ENCODE data around the gene PDE9A.

The PDE9A gene

DNA sequence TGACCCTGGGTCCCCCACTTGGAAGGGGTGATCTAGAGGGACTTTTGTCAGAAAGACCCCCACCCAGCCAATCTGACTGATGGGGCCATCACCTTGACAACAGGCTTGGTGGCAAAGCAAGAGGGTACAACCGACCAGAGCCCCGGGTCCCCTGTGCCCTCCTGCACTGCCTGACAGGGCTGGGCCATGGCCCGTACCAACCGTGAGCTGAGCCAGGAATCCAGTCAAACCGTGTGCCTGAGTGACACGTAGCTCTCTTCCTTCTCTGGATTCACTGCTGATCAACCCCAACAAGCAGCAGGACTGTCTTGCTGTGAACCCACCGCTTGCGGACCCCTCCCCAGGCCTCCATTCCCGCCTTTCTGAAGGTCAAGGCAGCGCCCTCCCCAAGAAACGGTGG is 27.0 kb downstream of the PDE9A start:
- peaks cover 38% of the 10 kb centered on the region for H3K4me1 Mint-ChIP-seq
- no peak overlapping the region for H3K27ac Mint-ChIP-seq

DNA sequence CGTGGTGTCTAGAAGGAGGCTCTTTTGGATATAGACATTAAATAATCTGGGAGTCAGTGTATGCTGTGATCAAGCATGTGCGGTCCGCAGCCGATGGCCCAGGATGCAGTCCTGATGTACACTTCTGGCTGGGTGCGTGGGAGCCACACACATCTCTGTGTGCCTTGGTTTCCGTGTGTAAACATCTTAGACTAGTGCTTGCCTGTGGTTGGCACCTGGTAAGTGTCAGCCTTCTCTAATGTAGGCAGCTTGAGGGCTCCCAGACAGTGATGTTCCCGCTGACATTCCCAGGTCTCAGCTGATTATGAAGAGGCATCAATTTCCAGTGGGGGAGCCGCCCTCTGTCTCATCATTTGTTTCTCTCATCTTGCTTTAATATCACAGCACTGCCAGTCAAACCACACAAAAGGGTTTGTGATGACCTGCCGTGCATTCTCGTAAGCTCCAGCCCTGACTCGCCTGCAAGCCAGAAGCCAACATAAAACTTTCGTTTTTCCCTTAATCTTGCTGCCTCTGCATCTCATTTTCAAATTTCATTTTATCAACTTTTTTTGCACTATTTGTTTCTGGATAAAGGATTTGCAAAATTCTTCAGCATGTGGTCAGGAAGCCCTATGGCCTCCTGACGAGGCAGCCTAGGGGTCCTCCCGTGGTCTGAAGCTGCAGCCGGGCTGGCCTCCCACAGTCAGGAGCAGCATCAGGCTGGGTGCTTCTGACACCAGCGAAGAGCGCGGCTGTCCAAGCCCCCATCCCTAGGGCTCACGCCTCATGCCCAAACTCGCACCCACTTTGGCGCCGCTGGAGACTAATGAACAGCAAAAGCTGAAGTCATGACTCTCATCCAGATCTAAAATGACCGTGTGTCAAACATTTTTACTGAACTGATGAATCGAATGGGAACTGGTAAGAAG is 28.1 kb downstream of the PDE9A start:
- TF ChIP-seq, protein P1, sequence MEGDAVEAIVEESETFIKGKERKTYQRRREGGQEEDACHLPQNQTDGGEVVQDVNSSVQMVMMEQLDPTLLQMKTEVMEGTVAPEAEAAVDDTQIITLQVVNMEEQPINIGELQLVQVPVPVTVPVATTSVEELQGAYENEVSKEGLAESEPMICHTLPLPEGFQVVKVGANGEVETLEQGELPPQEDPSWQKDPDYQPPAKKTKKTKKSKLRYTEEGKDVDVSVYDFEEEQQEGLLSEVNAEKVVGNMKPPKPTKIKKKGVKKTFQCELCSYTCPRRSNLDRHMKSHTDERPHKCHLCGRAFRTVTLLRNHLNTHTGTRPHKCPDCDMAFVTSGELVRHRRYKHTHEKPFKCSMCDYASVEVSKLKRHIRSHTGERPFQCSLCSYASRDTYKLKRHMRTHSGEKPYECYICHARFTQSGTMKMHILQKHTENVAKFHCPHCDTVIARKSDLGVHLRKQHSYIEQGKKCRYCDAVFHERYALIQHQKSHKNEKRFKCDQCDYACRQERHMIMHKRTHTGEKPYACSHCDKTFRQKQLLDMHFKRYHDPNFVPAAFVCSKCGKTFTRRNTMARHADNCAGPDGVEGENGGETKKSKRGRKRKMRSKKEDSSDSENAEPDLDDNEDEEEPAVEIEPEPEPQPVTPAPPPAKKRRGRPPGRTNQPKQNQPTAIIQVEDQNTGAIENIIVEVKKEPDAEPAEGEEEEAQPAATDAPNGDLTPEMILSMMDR (IDR thresholded peaks at IDR 0.05) = no peak
- Mint-ChIP-seq H3K36me3 (ENCODE audit: low read depth) (peaks cover 47% of the 10 kb centered on the region), H3K27me3 (ENCODE audit: low read depth, poor library complexity) (no peaks in the 10 kb centered on the region), H3K4me3 (no peak overlapping the region), H3K4me1 (peaks cover 38% of the 10 kb centered on the region), H3K27ac (peak overlapping the region; percentile 60), H3K9me3 (no peaks in the 10 kb centered on the region)
- DNase-seq = no peak

More for the DNA sequence above, 27.0 kb downstream of the PDE9A start:
- DNase-seq = no peak
- Mint-ChIP-seq H3K4me3 (no peak overlapping the region), H3K36me3 (ENCODE audit: low read depth) (peaks cover 51% of the 10 kb centered on the region), H3K9me3 (no peaks in the 10 kb centered on the region), H3K27me3 (ENCODE audit: low read depth, poor library complexity) (no peaks in the 10 kb centered on the region)
- TF ChIP-seq, protein P1 (IDR thresholded peaks at IDR 0.05) = no peak

- no peak overlapping the region for H3K4me3 Mint-ChIP-seq
These were observed 29.3 kb downstream of the PDE9A start for GRCh38 chr21:42682661-42683210.

DNA sequence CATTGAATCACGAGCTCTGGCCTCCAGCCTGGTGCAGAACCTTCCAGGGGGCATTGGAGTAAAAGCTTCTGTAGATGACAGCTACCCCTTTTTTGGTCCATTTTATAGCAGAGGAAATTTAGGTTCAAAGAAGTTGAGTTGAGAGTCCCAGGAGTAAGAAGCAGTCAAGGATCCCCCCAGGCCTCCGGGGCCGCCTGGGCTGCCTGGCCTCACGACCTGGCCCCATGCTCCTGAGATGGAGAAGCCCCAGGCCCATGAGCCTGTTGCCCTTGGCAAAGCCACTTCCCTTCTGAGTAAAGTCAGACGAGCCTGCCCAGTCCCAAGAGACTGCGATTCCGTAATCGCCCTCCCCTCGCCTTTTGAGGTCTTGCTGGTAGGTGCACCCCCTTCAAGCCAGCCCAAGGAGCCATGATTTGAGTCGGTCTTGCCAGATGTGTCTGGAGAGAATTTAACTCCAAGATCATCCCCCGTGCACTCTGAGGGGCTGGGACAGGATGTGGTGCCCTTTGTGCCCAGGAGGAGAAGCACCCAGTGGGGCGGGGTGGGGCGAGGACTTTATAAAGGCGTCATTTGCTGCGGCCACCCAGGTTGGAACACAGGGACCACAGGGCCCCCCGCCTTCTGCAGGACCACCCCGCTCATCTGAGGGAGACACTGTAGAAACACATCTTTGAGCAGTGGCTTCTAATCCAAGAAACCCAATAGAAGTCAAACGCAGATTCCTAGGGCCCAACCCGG is 30.1 kb downstream of the PDE9A start:
- Mint-ChIP-seq H3K27me3 (ENCODE audit: low read depth, poor library complexity) (no peaks in the 10 kb centered on the region), H3K4me1 (peaks cover 29% of the 10 kb centered on the region), H3K27ac (no peak overlapping the region), H3K36me3 (ENCODE audit: low read depth) (peaks cover 57% of the 10 kb centered on the region), H3K4me3 (no peak overlapping the region), H3K9me3 (no peaks in the 10 kb centered on the region)
- TF ChIP-seq, protein P1 (IDR thresholded peaks at IDR 0.05) = no peak
- DNase-seq = no peak

More at GRCh38 chr21:42682661-42683210, 29.3 kb downstream of the PDE9A start:
- Mint-ChIP-seq H3K36me3 (ENCODE audit: low read depth) (peaks cover 56% of the 10 kb centered on the region), H3K27me3 (ENCODE audit: low read depth, poor library complexity) (no peaks in the 10 kb centered on the region), H3K27ac (peak overlapping the region; percentile 86), H3K4me1 (peaks cover 37% of the 10 kb centered on the region), H3K9me3 (no peaks in the 10 kb centered on the region)
- DNase-seq = no peak
- TF ChIP-seq, protein P1 (IDR thresholded peaks at IDR 0.05) = no peak

DNA sequence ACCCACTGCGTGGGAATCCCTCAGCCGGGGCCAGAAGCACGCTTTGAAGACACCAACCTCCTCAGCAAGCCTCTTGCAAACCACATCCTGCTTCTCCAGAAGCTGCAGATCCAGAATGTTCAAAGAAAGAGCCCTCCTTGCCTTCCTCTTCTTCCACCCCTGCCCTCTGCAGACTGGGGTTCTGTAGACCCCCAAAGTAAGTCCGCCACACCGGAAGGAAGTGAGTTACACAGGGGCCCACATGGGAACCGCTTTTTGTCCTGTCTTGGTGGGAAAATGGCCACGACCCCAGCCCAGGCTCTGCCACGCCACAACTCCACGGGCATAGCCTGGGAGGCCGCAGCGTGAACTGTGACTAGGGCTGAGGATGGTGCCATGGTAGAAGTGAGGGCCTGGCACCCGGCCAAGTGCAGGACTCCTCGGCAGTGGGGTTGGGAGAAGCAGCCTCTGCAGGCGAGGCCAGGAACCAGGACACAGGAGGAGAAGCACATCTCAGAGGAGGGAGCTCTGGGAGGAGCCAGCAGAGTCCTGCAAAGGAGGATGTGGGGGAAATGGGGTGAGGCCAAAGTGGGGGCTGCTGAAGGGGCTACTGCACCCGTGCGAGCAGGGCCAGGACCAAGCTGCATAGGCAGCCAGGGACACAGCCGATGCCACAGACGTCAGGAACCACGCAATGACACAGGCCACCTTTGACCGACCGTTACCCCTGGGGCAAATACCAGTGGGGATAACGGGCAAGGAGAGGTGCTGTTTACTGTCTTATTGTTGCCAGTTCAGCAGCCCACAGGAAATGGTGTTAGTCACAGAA is 30.9 kb downstream of the PDE9A start:
- Mint-ChIP-seq H3K4me3 (no peak overlapping the region), H3K4me1 (peaks cover 26% of the 10 kb centered on the region), H3K9me3 (no peaks in the 10 kb centered on the region), H3K36me3 (ENCODE audit: low read depth) (peaks cover 56% of the 10 kb centered on the region), H3K27me3 (ENCODE audit: low read depth, poor library complexity) (no peaks in the 10 kb centered on the region), H3K27ac (no peak overlapping the region)
- no peak for DNase-seq
- TF ChIP-seq, protein P1 (IDR thresholded peaks at IDR 0.05) = no peak

Measured in nephron progenitor cell (in vitro differentiated cells).